K562 treated with DMSO at 1 percent for 48 hours (cell line): ENCODE results near the gene CEP135. TPM values are rescaled to one million over a fixed set of nuclear protein-coding genes. Genes with fewer than 3 reads are reported as not detected.

Source experiments
- total RNA-seq: library from RNA; unstranded; fragments of 300-600 nt; gene quantifications from 2 replicates; pipeline ENCODE4 v1.2.3, GENCODE V29; 2022; ENCODE audit warnings: low replicate concordance; ENCODE audit errors: extremely low read depth

Gene CEP135, protein sequence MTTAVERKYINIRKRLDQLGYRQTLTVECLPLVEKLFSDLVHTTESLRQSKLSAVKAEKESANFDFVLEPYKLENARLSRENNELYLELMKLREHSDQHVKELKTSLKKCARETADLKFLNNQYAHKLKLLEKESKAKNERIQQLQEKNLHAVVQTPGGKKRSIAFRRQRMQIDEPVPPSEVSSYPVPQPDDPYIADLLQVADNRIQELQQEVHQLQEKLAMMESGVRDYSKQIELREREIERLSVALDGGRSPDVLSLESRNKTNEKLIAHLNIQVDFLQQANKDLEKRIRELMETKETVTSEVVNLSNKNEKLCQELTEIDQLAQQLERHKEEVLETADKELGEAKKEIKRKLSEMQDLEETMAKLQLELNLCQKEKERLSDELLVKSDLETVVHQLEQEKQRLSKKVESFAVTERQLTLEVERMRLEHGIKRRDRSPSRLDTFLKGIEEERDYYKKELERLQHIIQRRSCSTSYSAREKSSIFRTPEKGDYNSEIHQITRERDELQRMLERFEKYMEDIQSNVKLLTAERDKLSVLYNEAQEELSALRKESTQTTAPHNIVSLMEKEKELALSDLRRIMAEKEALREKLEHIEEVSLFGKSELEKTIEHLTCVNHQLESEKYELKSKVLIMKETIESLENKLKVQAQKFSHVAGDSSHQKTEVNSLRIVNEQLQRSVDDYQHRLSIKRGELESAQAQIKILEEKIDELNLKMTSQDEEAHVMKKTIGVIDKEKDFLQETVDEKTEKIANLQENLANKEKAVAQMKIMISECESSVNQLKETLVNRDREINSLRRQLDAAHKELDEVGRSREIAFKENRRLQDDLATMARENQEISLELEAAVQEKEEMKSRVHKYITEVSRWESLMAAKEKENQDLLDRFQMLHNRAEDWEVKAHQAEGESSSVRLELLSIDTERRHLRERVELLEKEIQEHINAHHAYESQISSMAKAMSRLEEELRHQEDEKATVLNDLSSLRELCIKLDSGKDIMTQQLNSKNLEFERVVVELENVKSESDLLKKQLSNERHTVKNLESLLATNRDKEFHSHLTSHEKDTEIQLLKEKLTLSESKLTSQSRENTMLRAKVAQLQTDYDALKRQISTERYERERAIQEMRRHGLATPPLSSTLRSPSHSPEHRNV
- total RNA-seq, result not detected in 2 replicates

DNA sequence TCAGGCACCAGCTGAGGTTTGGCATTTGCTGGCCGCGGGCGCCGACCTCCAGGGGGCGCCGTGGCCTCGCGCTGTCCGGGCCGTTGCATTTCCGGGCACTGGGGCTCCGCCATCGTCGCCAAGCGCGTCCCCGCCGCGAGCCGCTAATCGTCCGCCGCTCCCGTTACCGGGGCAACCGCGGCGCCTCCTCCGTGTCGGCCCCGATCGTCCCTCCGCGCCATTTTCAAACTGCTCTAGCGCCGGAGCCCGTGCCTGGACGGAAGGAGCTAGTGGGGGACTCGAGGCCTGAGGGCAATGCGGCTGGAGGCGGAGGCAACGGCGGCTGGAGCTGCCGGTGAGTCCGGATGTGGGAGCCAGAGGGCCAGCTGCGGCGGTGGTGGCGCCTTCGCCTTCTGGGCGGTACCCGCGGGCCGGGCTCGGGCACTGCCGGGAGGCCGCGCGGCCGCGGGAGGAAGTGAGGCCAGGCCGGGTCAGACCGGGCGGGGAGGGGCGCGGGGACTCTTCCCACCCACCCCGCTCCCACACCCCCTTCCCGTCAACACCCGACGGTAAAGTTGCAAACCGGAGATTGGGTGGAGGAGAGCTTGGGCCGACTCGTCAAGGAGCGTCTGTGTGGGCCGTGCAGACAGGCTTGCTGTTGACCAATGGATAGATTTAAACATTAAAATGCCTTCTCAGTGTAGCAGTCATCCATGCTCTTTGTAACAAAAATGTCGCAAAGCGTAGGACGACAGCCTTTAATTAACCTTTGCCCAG lies at the start of gene CEP135:
Gene CEP135, plus strand, starts transcription at position 220 of the 756 bp plus-strand sequence. CDS start 3,186 bp downstream, outside the sequence.

Other genes starting within 250 kb of the CEP135 start
- gene EXOC1L, start 129.2 kb upstream of the CEP135 start, total RNA-seq, result not detected in 2 replicates
- not detected in 2 replicates for gene EXOC1, start 95.3 kb upstream of the CEP135 start, total RNA-seq